ENCODE data around the gene AGMAT. TPM values are rescaled to one million over a fixed set of nuclear protein-coding genes. Genes with fewer than 3 reads are reported as not detected.

AGMAT gene
- total and polyA plus RNA-seq, 2 of the 8 experiments (the other 6 are each of a cell fraction or from before 2014, with no cell fraction given), result 3.7 to 5.8 TPM

DNA sequence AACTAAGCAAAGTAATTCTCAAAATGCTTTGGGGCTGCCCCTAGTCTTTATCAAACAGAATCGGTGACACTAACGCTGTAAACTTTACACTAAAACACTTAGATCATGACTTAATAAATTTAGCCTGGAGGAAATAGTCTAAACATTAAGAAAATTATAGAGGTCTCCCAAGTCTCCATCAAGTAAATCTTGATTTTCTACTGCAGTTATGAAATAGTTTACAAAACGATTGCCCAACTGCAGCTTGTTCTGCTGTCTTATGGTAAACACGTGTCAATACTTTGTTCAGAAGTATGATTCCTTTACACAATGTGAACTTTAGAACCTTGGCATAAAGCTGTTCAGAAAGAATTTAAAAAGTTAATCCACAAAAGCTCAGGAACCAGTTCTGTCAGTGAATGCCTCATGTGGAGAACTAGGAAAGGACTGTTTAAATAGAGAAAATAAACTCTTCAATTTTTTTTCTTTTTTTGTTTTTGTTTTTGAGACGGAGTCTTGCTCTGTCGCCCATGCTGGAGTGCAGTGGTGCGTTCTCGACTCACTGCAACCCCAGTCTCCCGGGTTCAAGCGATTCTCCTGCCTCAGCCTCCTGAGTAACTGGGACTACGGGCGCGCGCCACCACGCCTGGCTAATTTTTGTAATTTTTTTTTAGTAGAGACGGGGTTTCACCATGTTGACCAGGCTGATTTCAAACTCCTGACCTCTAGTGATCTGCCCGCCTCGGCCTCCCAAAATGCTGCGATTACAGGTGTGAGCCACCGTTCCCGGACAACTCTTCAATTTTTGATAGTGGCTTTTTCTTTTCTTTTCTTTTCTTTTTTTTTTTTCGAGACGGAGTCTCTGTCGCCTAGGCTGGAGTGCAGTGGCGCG lies 34.0 kb upstream of the AGMAT start:
- H3K56ac ChIP-seq (replicated peaks; ENCODE audit: insufficient read length, low read depth, low read length), result no peak overlapping the region
- H2AK5ac ChIP-seq (ENCODE audit: low read depth, low read length), result no peak overlapping the region
- peaks cover 0 to 5% (median 0%) of the 10 kb centered on the region in 4 experiments; a peak in 1 of 7 replicates for H3K4me1 ChIP-seq (replicated peaks in 1 of 4; ENCODE audit: control insufficient read depth in 3 of 4, insufficient read depth in 4 of 4, low read length in 3 of 4)
- no peak overlapping the region for H2BK120ac ChIP-seq (replicated peaks; ENCODE audit: low read depth, low read length)
- peaks cover 20 to 62% of the 10 kb centered on the region in 2 experiments for H3K79me2 ChIP-seq (ENCODE audit: control insufficient read depth in 1 of 2, insufficient read depth in 2 of 2, low read length in 2 of 2)
- no peak overlapping the region for H3K23ac ChIP-seq (ENCODE audit: insufficient read length)
- no peak overlapping the region for H2AFZ ChIP-seq (ENCODE audit: low read length)
- FAIRE-seq (no peak), DNase-seq (ENCODE audit: low read depth in 1 of 2, low spot score in 2 of 2) (no peak)
- no peak overlapping the region for H4K8ac ChIP-seq (ENCODE audit: extremely low read depth, insufficient read depth, low read length)
- H3K9ac ChIP-seq (replicated peaks in 1 of 4; ENCODE audit: extremely low read depth in 1 of 4, low read depth in 3 of 4, low read length in 3 of 4), result peak overlapping the region in 3 of 4 experiments; percentile 67 to 85 (median 78); a peak in 3 of 7 replicates
- no peaks in the 10 kb centered on the region for H3K27me3 ChIP-seq (replicated peaks in 1 of 4; ENCODE audit: control insufficient read depth in 3 of 4, extremely low read depth in 1 of 4, insufficient read depth in 3 of 4, low read length in 3 of 4)
- ChIA-PET POLR2A (ENCODE audit: partially characterized antibody) (interaction anchor here (0.7 to 5.7 kb wide), 8 partner anchors 14 to 1454 kb away, joined by 3 to 37 read pairs (median 3); no protein-coding TSS in a partner anchor), CTCF (ENCODE audit: partially characterized antibody) (interaction anchor here (0.7 to 1.4 kb wide), 5 partner anchors 24 to 122 kb away, joined by 3 to 4 read pairs (median 3); partner anchors contain the start of gene DNAJC16)
- H2BK12ac ChIP-seq (ENCODE audit: low read depth, low read length), result no peak overlapping the region
- peak overlapping the region; percentile 69 to 80 for H3K4me2 ChIP-seq (ENCODE audit: insufficient read depth in 1 of 2, low read depth in 2 of 2, low read length in 2 of 2)
- H3K14ac ChIP-seq (ENCODE audit: insufficient read length), result no peak overlapping the region
- H3K27ac ChIP-seq (ENCODE audit: low read depth, low read length), result no peak overlapping the region
- no peak overlapping the region for H3K18ac ChIP-seq (ENCODE audit: extremely low read depth, low read length)
- no peak overlapping the region for H4K5ac ChIP-seq (ENCODE audit: insufficient read length, low read depth, low read length)
- peak overlapping the region; percentile 71 to 97 (median 85) for H3K4me3 ChIP-seq (ENCODE audit: extremely low read depth in 1 of 4, insufficient read depth in 2 of 4, low read depth in 3 of 4, low read length in 4 of 4)
- 88% methylated on average over 21 of the region's 26 CpGs; no CpG with 5 or more reads in 1 of the 2 experiments for WGBS, 2 experiments (ENCODE audit: extremely low coverage in 1 of 2, insufficient coverage in 1 of 2, insufficient read length in 1 of 2, insufficient replicate concordance in 2 of 2, low coverage in 1 of 2, low lambda C conversion rate in 2 of 2, missing lambda C conversion rate in 1 of 2)
- peaks cover 4% of the 10 kb centered on the region for H3K23me2 ChIP-seq (ENCODE audit: low read depth, low read length)
- no peak overlapping the region for H3K4ac ChIP-seq (replicated peaks; ENCODE audit: insufficient read length, low read depth, low read length)
- H2BK20ac ChIP-seq (ENCODE audit: low read length), result no peak overlapping the region
- H3K36me3 ChIP-seq (ENCODE audit: control insufficient read depth in 2 of 4, insufficient read depth in 4 of 4, low read length in 3 of 4), result no peaks in the 10 kb centered on the region; a peak in 1 of 8 replicates
- H2BK15ac ChIP-seq (ENCODE audit: low read length), result no peak overlapping the region
- peaks cover 2% of the 10 kb centered on the region; the same call in 1 of the 2 replicates for H3K79me1 ChIP-seq (ENCODE audit: low read depth, low read length)
- H2BK5ac ChIP-seq (ENCODE audit: low read depth, low read length), result no peak overlapping the region
- H3K9me3 ChIP-seq (ENCODE audit: insufficient read depth in 2 of 2, low read depth in 1 of 2, low read length in 1 of 2), result no peaks in the 10 kb centered on the region
- no peak overlapping the region for H4K91ac ChIP-seq (replicated peaks; ENCODE audit: insufficient read length, low read length)
- peaks cover 3 to 6% of the 10 kb centered on the region in 2 experiments for H4K20me1 ChIP-seq (replicated peaks in 1 of 2; ENCODE audit: control insufficient read depth in 1 of 2, insufficient read depth in 2 of 2, low read length in 2 of 2)
- no peak for TF ChIP-seq PHF8 (conservative IDR thresholded peaks at IDR 0.05; ENCODE audit: low read depth, low read length)
